NT2/D1 (cell line): ENCODE data around the gene TEX13A.

Experiments used
- DNase-seq: peaks from one replicate; pipeline ENCODE4 v3.0.0-alpha.2; 2011; ENCODE audit warnings: low read depth, low spot score
- H3K27me3 ChIP-seq: 2 replicates; pipeline ENCODE4 v1.6.0; 2011; ENCODE audit warnings: mild to moderate bottlenecking; ENCODE audit not compliant: insufficient read length, insufficient read depth
- H3K36me3 ChIP-seq: 2 replicates; pipeline ENCODE4 v1.6.1; 2011; ENCODE audit warnings: mild to moderate bottlenecking, low read length, mixed read lengths; ENCODE audit not compliant: insufficient read depth, insufficient read length
- H3K4me1 ChIP-seq: 2 replicates; pipeline ENCODE4 v1.5.1; 2011; ENCODE audit not compliant: insufficient read depth, insufficient read length
- H3K4me3 ChIP-seq: 2 replicates; pipeline ENCODE4 v1.5.1; 2011; ENCODE audit warnings: low read depth; ENCODE audit not compliant: insufficient read length
- H3K9ac ChIP-seq: 2 replicates; pipeline ENCODE4 v1.6.0; 2011; ENCODE audit warnings: low read depth; ENCODE audit not compliant: insufficient read length
- H3K9me3 ChIP-seq: 2 replicates; pipeline ENCODE4 v1.5.1; 2011; ENCODE audit warnings: mild to moderate bottlenecking, low read length; ENCODE audit not compliant: insufficient read depth
- SUZ12 ChIP-seq: IDR thresholded peaks from 2 replicates; pipeline ENCODE4 v1.6.1; 2011; ENCODE audit not compliant: insufficient read length, insufficient read depth; ENCODE audit errors: extremely low read depth
- YY1 ChIP-seq: IDR thresholded peaks from 2 replicates; pipeline ENCODE4 v1.6.1; 2011; ENCODE audit not compliant: insufficient read length, insufficient read depth
- ZNF274 ChIP-seq: IDR thresholded peaks from 2 replicates; pipeline ENCODE4 v1.6.1; 2011; ENCODE audit warnings: mild to moderate bottlenecking, low read depth, low read length

The TEX13A gene

DNA sequence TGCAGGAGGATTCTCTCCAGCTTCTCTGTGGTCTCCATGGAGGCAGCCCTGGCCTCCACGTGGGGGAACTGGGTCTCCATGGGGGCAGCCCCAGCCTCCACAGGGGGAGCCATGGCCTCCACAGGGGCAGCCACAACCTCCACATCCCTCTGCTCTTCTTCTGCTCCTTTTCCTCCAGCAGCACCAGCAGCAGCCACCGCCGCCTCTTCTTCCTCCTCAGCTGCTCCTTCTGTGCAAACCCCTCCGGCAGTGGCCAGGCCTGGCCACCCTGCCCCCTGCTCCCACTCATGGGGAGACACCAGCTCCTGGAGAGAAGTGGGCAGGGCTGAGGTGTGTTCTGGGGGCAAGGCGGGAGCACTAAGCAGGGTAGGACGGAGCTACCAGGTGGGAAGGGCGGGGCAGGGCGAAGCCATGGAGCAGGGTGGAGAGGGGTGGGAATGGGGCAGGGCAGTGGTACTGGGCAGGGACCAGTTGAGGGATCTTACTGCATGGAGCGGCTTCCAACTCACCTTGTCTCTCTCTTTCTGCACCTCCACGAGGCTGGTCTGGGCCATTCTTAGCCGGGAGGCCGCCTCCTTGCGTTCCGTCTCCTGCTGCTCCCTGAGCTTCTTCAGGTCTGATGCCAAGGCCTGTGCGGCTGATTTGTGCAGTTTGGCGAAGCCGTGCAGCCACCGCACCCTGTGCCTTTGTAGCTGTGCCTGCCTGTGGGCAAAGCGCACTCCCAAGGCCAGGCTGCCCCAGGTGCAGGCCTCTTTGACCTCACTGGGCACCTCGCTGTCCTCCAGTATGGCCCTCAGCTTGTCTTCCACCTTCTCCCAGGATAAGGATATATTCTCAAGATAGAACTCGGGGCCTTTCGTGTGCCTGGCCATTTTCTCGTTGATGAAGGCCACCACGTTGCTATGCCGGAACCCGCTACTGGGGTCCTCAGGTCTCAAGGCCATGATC, 766 bp downstream of the TEX13A start:
- Histone ChIP-seq H3K9ac (no peak overlapping the region), H3K27me3 (no peaks in the 10 kb centered on the region), H3K4me1 (no peaks in the 10 kb centered on the region), H3K4me3 (no peak overlapping the region), H3K36me3 (no peaks in the 10 kb centered on the region), H3K9me3 (no peaks in the 10 kb centered on the region)
- TF ChIP-seq SUZ12, result no peak
- no peak for DNase-seq

DNA sequence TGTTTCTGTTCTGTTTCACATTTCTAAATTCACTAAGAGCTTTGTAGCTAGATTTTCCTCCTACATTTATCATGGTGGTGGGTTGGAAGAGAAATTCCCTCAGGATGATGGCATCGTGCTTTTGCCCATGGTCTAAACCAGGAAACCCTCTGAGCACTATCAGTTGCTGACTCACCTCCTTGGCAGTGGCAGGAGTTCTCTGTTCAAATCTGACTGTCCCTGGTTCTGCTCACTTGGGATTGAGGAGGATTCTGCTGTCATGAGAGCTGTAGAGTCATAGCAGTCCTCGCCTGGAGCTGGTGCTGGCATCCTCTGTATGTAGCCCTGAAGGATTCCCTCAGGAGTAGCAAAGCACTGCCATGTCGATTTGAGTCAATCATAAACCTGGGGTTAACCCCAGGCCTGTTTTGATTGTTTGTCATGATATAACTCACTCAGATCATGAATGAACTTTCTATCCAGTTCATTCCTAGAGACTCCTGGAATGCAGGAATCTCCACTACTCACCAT, 9.4 kb downstream of the TEX13A start:
- Histone ChIP-seq H3K4me3 (no peak overlapping the region), H3K27me3 (no peaks in the 10 kb centered on the region), H3K4me1 (no peaks in the 10 kb centered on the region), H3K9me3 (no peaks in the 10 kb centered on the region), H3K36me3 (no peaks in the 10 kb centered on the region), H3K9ac (no peak overlapping the region)
- DNase-seq, result no peak
- no peak for TF ChIP-seq YY1
- no peak for TF ChIP-seq ZNF274

DNA sequence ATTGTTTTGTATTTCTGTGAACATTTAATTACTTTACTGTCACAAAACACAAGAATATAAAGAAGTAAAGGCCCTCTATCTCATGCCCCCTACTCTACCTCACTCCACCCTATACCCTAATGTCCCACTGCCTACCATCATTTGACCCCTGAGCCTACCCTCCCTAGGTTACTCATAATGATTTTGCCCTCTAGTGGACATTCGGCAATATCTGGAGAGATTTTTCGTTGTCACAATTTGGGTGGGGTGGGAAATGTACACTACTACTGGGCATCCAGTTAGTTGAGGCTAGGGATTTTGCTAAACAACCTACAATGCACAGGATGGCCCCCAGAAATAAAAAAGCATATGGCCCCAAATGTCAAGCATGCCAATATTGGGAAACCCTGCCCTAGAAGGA, 10.2 kb downstream of the TEX13A start:
- H3K9me3 ChIP-seq, result no peaks in the 10 kb centered on the region
- H3K36me3 ChIP-seq, result no peaks in the 10 kb centered on the region
- no peaks in the 10 kb centered on the region for H3K27me3 ChIP-seq
- DNase-seq, result no peak
- H3K9ac ChIP-seq, result no peak overlapping the region
- TF ChIP-seq SUZ12 (no peak), YY1 (no peak), ZNF274 (no peak)
- H3K4me1 ChIP-seq, result no peaks in the 10 kb centered on the region
- no peak overlapping the region for H3K4me3 ChIP-seq

GRCh38 chrX:105209406-105209805, 11.1 kb downstream of the TEX13A start:
- no peak overlapping the region for H3K4me3 ChIP-seq
- no peak for DNase-seq
- no peaks in the 10 kb centered on the region for H3K27me3 ChIP-seq
- H3K9ac ChIP-seq, result no peak overlapping the region
- no peaks in the 10 kb centered on the region for H3K36me3 ChIP-seq
- no peak for TF ChIP-seq ZNF274
- no peak for TF ChIP-seq SUZ12
- H3K4me1 ChIP-seq, result no peaks in the 10 kb centered on the region
- no peaks in the 10 kb centered on the region for H3K9me3 ChIP-seq

- DNase-seq, result peak; percentile 25
- H3K9me3 ChIP-seq, result no peaks in the 10 kb centered on the region
- no peaks in the 10 kb centered on the region for H3K4me1 ChIP-seq
- H3K36me3 ChIP-seq, result no peaks in the 10 kb centered on the region
- TF ChIP-seq SUZ12 (no peak), ZNF274 (no peak), YY1 (no peak)
- H3K27me3 ChIP-seq, result no peaks in the 10 kb centered on the region
- no peak overlapping the region for H3K4me3 ChIP-seq
- H3K9ac ChIP-seq, result no peak overlapping the region
Measured at GRCh38 chrX:105191878-105192277, 28.6 kb downstream of the TEX13A start.

GRCh38 chrX:105190252-105190853, 30.1 kb downstream of the TEX13A start:
- no peaks in the 10 kb centered on the region for H3K36me3 ChIP-seq
- no peaks in the 10 kb centered on the region for H3K27me3 ChIP-seq
- no peaks in the 10 kb centered on the region for H3K4me1 ChIP-seq
- no peak overlapping the region for H3K4me3 ChIP-seq
- DNase-seq, result no peak
- H3K9ac ChIP-seq, result no peak overlapping the region
- no peak for TF ChIP-seq ZNF274
- TF ChIP-seq SUZ12, result no peak
- no peak for TF ChIP-seq YY1
- H3K9me3 ChIP-seq, result no peaks in the 10 kb centered on the region

GRCh38 chrX:105189093-105189492, 31.4 kb downstream of the TEX13A start:
- H3K9ac ChIP-seq, result no peak overlapping the region
- H3K36me3 ChIP-seq, result no peaks in the 10 kb centered on the region
- H3K9me3 ChIP-seq, result no peaks in the 10 kb centered on the region
- H3K4me3 ChIP-seq, result no peak overlapping the region
- H3K27me3 ChIP-seq, result no peaks in the 10 kb centered on the region
- TF ChIP-seq ZNF274, result no peak
- TF ChIP-seq YY1, result no peak
- TF ChIP-seq SUZ12, result no peak
- DNase-seq, result no peak
- no peaks in the 10 kb centered on the region for H3K4me1 ChIP-seq

DNA sequence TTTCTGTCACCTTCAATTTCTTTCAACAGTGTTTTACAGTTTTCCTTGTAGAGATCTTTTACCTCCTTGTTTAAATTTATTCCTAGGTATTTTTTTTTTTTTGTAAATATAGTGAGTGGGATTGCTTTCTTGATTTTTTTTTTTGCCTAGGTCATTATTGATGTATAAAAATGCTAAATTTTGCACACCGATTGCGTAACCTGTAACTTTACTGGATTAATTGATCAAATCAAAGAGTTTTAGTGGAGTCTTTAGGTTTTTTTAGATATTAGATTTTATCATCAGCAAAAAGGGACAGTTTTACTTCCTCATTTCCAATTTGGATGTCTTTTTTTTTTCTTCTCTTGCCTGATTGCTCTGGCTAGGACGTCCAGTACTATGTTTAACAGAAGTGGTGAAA, 40.9 kb downstream of the TEX13A start:
- H3K4me3 ChIP-seq, result no peak overlapping the region
- no peaks in the 10 kb centered on the region for H3K4me1 ChIP-seq
- no peaks in the 10 kb centered on the region for H3K27me3 ChIP-seq
- no peak for DNase-seq
- no peak overlapping the region for H3K9ac ChIP-seq
- TF ChIP-seq ZNF274, result no peak
- TF ChIP-seq YY1, result no peak
- TF ChIP-seq SUZ12, result no peak
- no peaks in the 10 kb centered on the region for H3K36me3 ChIP-seq
- H3K9me3 ChIP-seq, result no peaks in the 10 kb centered on the region
